ENCODE results near the gene HNRNPLL. TPM values are rescaled to one million over a fixed set of nuclear protein-coding genes. Genes with fewer than 3 reads are reported as not detected.
"Not testable (repeated sequence)": the region's sequence is repeated elsewhere in the genome, so short reads cannot be mapped to it uniquely, and the experiment has no call there.

HNRNPLL gene
- total and polyA plus RNA-seq, 8 donors, result 4.9 to 20.8 (median 14.3) TPM

GRCh38 chr2:38549071-38549704 lies 53.5 kb downstream of the HNRNPLL start:
- Histone ChIP-seq H3K4me1 (no peaks in the 10 kb centered on the region), H3K27me3 (no peaks in the 10 kb centered on the region), H3K4me3 (no peak overlapping the region), H3K36me3 (no peaks in the 10 kb centered on the region), H3K9me3 (no peaks in the 10 kb centered on the region), H3K27ac (no peak overlapping the region)
- FAIRE-seq, result no peak
- intact Hi-C loops (cut with DNase I), result no loop called here
- no peak for DNase-seq
- ATAC-seq, result no peak
- TF ChIP-seq CTCF (IDR thresholded peaks at IDR 0.05), result no peak
- WGBS, 2 donors, result 82 to 85% methylated on average over 7 of the region's 7 CpGs

DNA sequence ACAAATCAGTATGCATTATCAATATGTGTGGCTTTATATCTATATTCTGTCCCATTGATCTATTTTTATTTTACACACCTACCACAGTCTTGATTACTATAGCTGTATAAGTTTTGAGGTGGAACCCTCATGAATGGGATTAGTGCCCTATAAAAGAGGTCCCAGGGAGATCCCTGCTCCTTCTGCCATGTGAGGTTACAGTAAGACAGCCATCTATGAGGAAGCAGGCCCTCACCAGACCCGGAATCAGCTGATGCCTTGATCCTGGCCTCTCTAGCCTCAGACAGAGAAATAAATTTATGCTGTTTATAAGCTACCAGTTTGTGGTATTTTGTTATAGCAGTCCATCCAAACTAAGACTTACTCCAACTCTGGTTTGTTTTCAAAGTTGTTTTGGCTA lies 54.9 kb downstream of the HNRNPLL start:
- no peak overlapping the region for H3K4me3 ChIP-seq
- 88 to 92% methylated on average over 1 of the region's 1 CpG for WGBS, 2 donors
- no peaks in the 10 kb centered on the region for H3K4me1 ChIP-seq
- no peak for DNase-seq
- H3K36me3 ChIP-seq, result no peaks in the 10 kb centered on the region
- intact Hi-C loops (cut with DNase I), result no loop called here
- no peak for FAIRE-seq
- no peak overlapping the region for H3K27ac ChIP-seq
- H3K9me3 ChIP-seq, result no peaks in the 10 kb centered on the region
- no peaks in the 10 kb centered on the region for H3K27me3 ChIP-seq
- ATAC-seq, result no peak
- TF ChIP-seq CTCF (IDR thresholded peaks at IDR 0.05), result no peak

- 89 to 91% methylated on average over 3 of the region's 3 CpGs for WGBS, 2 donors
- no peak for FAIRE-seq
- no peaks in the 10 kb centered on the region for H3K27me3 ChIP-seq
- no peak for DNase-seq
- no peak overlapping the region for H3K4me3 ChIP-seq
- no peaks in the 10 kb centered on the region for H3K4me1 ChIP-seq
- no peak for ATAC-seq
- H3K9me3 ChIP-seq, result no peaks in the 10 kb centered on the region
- intact Hi-C loops (cut with DNase I), result no loop called here
- H3K36me3 ChIP-seq, result no peaks in the 10 kb centered on the region
- H3K27ac ChIP-seq, result no peak overlapping the region
- no peak for TF ChIP-seq CTCF (IDR thresholded peaks at IDR 0.05)
These were observed 56.1 kb downstream of the HNRNPLL start for GRCh38 chr2:38546585-38546984.

DNA sequence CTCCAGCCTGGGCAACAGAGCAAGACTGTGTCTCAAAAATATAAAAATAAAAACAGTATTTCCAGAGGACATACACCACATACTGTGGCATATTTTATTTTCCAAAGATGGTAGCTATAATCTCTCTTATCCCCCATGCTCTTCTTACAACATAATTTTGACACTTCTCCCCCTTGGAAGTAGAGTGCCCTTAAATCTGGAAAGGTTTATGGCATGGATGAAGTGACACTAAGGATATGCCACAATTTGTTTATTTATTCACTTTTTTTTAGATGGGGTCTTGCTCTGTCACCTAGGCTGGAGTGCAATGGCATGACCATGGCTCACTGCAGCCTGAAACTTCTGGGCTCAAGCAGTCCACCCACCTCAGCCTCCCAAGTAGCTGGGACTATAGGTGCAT lies 56.7 kb downstream of the HNRNPLL start:
- intact Hi-C loops (cut with DNase I), result no loop called here
- Histone ChIP-seq H3K9me3 (no peaks in the 10 kb centered on the region), H3K27ac (no peak overlapping the region), H3K27me3 (no peaks in the 10 kb centered on the region), H3K4me3 (no peak overlapping the region), H3K36me3 (no peaks in the 10 kb centered on the region), H3K4me1 (no peaks in the 10 kb centered on the region)
- no peak for FAIRE-seq
- ATAC-seq, result no peak
- DNase-seq, result no peak
- no peak for TF ChIP-seq CTCF (IDR thresholded peaks at IDR 0.05)

- 87 to 89% methylated on average over 4 of the region's 4 CpGs for WGBS, 2 donors
- FAIRE-seq; DNase-seq; H3K27me3 ChIP-seq; H3K4me3 ChIP-seq; H3K4me1 ChIP-seq; H3K9me3 ChIP-seq; intact Hi-C loops (cut with DNase I); H3K36me3 ChIP-seq; H3K27ac ChIP-seq; ATAC-seq: not testable (repeated sequence)
These were observed 60.5 kb downstream of the HNRNPLL start for GRCh38 chr2:38542248-38542631.
